Measurements from ENCODE around the gene AGPAT1.

GRCh38 chr6:32224696-32225095 lies 48.8 kb upstream of the AGPAT1 start:
- TF ChIP-seq TCF7 (CRISPR knock-in tag; IDR thresholded peaks at IDR 0.05; ENCODE audit: low read depth) (no peak), ZNF512 (CRISPR knock-in tag; IDR thresholded peaks at IDR 0.05; ENCODE audit: borderline replicate concordance) (no peak), CTCF (IDR thresholded peaks at IDR 0.05) (no peak), E2F1 (CRISPR knock-in tag; IDR thresholded peaks at IDR 0.05) (no peak), MYBL2 (CRISPR knock-in tag; IDR thresholded peaks at IDR 0.05) (no peak)

All from WTC11 (cell line).